ENCODE measurements around the gene GAS1.

The GAS1 gene

GRCh38 chr9:86965636-86966395 is 18.5 kb upstream of the GAS1 start:
- DNase-seq = no peak

DNA sequence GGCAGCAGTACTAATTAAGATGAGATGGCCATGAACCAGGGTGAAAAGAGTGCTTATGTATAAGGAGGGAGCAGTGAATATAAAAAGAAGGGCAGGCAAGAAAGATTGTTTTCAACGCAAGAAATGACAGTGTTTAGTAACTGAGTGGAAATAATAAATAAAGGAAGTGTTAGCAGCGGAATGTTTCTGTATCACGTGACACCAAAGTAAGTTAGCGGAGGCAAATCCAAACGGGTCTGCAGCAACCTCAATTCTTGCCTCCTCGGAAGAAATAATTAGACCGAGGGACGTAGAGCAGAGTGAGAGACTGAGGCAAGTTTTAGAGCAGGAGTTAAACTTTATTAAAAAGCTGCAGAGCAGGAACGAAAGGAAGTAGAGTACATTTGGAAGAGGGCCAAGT is 15.4 kb upstream of the GAS1 start:
- DNase-seq = no peak

DNA sequence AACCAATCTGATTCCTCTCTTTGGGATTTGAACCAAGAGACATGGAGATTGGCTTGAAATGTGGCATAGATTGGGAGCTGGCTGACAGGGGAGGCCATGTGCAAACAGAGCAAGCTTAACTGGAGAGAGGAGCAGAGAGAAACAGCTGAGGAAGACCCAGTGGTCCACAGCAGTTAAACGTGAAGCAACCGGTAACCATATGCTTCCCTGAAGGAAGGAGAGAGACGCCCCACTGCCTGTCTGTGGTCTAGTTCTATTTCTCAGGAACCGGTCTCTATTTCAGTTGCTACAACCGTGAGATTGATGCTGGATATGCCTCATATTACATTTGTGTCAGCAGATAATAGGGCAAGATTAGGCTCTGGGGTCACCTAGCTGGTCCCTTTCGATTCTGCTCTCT is 13.6 kb upstream of the GAS1 start:
- no peak for DNase-seq

- DNase-seq = no peak
These were observed 10.9 kb upstream of the GAS1 start for GRCh38 chr9:86958203-86958602.

- no peak for DNase-seq
These were observed 8.3 kb upstream of the GAS1 start for GRCh38 chr9:86955561-86955960.

- DNase-seq = no peak
These were observed 7.7 kb upstream of the GAS1 start for GRCh38 chr9:86955042-86955441.

DNA sequence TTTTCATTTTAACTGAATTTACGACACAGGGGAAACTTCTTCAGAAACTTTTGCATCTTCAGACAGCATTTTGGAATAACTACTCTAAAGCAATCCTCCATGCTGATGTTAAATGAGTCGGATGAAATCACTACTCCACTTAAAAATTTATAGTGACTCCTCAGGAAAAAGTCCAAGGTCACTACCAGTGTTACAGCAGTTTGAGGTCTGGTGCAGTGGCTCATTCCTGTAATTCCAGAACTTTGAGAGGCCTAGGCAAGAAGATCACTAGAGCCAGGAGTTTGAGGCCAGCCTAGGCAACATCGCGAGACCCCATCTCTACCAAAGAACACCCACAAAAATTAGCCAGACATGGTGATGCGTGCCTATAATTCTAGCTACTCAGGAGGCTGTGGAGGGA is 5.9 kb upstream of the GAS1 start:
- DNase-seq = no peak

DNA sequence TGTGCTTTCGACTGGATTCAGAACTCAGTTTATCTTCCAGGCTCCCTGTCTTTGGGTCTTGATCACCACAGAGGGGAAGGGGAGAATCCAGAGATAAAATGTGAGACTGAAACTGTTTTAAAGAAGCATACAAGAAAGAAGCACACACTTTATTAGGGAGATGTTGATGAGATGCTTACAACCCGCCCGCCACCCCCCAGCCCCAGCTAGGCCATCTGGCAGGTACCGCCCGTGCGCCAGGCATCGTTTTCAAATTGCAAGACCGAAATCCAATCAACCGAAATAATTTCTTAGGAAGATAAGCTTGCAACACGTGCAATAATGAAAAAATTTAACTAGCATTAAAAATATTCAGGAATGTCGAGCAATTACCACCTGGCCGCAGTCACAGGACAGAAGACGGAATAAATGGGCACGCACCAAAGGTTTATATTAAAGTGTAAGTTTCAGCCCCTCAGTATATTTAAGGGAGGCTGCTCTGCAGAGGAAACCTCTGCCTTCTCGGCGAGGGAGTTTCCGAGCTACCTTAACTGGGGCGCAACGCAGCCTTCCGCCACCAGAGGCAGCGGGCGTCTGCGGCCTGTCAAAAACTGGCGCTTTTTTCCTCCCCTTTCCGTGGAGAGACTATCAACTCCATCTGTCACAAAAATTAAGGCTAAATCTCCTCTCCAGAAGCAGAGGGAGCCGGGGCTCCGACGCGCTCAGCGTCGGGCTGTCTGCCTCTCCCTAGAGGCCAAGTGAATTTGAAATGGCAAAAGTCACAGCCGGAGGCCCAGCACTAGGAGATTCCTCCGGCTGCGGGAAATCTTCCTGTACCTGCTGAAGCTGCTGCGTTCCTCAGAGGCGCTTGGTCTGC is 996 bp upstream of the GAS1 start:
- peak; percentile 48 for DNase-seq

- peak; percentile 20 for DNase-seq
These were observed 833 bp downstream of the GAS1 start for GRCh38 chr9:86946201-86947145.

DNA sequence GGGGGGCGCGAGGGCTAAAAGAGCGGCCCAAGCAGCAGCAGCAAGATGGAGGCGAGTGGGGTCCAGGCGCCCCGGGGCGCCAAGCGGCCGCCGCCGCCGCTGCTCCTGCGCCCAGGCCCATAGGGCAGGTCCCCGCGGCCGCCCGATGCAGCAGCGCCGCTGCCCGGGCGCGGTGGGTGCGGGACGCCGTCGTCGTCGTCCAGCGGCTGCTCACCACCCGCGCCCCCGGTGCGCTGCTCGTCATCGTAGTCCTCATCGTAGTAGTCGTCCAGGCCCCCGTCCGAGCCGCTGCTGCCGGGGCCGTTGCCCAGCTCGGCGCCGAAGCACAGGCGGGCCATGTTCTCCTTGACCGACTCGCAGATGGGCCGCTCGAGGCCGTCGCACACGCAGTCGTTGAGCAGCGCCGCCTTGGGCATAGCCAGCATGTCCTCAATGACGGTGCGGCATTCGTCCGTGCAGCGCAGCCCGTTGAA is 1.5 kb downstream of the GAS1 start:
- DNase-seq = no peak

GRCh38 chr9:86944796-86945727 is 2.2 kb downstream of the GAS1 start:
- no peak for DNase-seq

DNA sequence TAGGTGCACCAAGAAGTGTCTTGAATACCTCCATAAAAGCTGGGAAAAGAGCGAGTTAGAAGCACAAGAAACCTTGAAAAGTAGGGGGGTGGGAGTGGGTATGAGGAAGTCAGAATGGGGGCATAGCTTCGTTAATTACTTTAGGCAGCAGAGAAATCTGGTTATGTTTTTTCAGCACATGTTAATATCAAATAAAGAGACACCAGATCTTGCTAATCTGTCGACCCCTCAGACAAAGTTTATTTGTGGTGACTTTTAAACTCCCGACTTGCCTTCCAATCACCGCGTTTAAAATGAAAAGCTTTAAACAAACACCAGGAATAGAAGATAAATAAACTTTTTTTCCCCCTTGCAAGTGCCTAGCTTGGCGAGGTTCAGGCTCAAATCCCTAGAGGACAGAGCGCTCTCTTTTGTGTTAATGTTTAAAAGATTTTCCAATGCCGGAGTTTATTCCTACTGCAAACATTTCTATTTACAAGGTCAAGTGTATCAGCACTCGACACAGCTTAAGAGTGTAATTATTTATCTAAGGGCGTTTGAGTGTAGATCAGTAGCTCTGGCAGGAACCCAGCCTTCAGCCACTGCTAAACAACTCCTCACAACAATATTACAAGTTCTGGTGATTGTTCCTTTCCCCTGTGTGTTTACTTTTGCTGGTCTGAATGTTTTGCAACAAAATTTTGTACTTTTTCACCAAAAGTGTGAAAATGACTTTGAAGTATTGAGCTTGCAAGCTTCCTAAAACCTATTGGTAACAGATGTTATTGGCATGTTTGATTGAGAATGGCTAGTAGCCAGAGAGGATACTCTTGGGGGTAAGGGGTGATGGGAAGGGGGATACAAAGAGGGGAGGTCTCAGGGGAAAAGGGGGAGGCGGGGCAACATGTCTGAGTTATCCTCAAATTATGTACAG is 3.8 kb downstream of the GAS1 start:
- no peak for DNase-seq

DNA sequence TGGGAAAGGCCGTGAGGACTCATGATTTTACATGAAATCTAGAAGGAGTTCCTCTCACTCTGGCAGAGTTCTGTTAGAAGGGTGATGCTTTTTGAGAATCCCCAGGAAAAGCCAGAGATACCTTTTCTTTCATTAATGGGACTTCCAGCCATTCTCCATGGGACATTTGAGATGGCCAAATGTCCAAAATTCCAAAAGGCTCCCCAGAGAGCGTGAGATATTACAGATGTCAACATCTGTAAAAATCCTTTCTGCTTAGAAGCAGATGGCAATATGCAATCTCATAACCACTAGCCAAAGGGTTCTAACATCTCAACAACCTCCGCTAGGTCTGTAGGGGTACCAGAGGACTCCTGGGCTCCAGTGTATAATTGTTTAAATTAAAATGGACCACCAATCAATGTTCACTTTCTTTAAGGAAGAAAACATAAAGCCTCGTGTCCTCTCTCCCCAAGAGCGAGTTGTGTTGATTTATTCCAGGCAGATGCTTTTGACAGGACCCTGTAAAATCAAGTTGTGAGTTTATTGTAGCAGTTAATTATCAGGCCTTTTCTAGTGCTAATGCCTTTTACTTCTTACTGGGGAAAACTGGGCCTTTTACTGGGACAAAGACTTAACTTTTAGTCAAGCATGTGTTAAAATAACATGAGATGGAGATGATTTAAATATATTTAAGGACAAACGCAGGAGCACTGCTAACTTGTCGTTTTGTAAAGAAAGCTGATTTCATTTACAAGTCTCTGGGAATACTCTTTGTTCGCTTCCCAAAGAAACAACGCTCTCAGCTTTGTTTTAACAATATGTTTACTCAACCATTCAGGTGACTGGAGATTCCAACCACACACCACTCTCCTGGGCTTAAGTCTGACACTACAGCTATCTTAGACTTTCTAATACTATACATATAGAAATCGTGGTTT is 4.8 kb downstream of the GAS1 start:
- no peak for DNase-seq

DNA sequence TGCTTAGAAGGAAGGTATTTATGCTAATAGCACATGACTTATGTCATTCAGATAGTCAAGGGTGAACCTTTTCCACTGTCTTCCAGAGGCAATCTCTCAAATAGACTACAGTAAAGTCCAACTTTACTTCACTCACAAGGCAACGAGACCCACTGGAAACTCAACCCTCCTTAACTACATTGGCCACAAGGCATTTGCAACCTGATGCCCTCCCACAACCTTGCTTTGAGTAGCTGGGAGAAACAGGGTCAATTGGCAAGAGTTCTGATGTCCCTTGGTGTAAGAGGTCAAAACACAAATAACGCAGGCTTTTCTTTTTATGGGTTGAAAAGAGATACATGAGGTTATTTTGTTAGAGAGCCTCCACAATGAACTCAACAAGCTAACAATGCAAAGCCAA is 6.1 kb downstream of the GAS1 start:
- DNase-seq = no peak

DNA sequence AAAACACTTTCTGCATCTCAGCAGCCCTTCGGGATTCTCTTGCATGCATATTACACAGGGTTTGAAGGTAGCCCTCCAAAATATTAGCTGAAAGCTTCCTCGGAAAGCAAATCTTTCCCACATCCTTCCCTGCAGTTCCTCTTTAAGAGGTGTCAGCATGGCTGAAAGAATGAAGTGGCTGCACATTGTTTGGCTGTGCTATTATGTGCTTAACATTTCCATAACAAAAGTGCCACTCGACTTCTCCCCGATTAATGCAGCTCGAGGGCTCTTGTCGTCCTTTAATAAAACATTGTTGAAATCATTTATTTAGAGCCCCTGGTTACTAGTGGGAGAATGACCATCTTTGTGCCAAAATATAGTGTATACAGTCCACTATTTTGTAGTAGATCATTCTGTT is 6.5 kb downstream of the GAS1 start:
- DNase-seq = no peak

GRCh38 chr9:86939891-86940290 is 7.4 kb downstream of the GAS1 start:
- DNase-seq = no peak

GRCh38 chr9:86939321-86939720 is 8.0 kb downstream of the GAS1 start:
- DNase-seq = no peak

- no peak for DNase-seq
These were observed 8.5 kb downstream of the GAS1 start for GRCh38 chr9:86938780-86939179.

GRCh38 chr9:86926145-86926544 is 21.2 kb downstream of the GAS1 start:
- no peak for DNase-seq

GRCh38 chr9:86925686-86926085 is 21.6 kb downstream of the GAS1 start:
- DNase-seq = no peak
